HUES6 (cell line): ENCODE results near the gene PPP6R3.

Source experiments
- H3K27ac ChIP-seq: 2 replicates; pipeline ENCODE4 v1.7.0; 2013; ENCODE audit warnings: low read depth, mild to moderate bottlenecking, low read length, inconsistent platforms
- H3K27me3 ChIP-seq: 2 replicates; pipeline ENCODE4 v1.6.1; 2013; ENCODE audit warnings: low read length; ENCODE audit not compliant: control insufficient read depth, insufficient read depth
- H3K36me3 ChIP-seq: 2 replicates; pipeline ENCODE4 v1.6.1; 2013; ENCODE audit warnings: low read length; ENCODE audit not compliant: control insufficient read depth, insufficient read depth
- H3K4me1 ChIP-seq: 2 replicates; pipeline ENCODE4 v1.6.1; 2013; ENCODE audit warnings: low read length; ENCODE audit not compliant: control insufficient read depth, insufficient read depth
- H3K4me3 ChIP-seq: 2 replicates; pipeline ENCODE4 v1.5.1; 2013; ENCODE audit warnings: low read depth, low read length
- H3K9ac ChIP-seq: one replicate; pipeline ENCODE4 v1.6.1; 2013; ENCODE audit warnings: mild to moderate bottlenecking, low read length
- H3K9me3 ChIP-seq: 2 replicates; pipeline ENCODE4 v1.6.1; 2013; ENCODE audit warnings: low read depth, low read length; ENCODE audit not compliant: control insufficient read depth, insufficient read depth

PPP6R3 gene

DNA sequence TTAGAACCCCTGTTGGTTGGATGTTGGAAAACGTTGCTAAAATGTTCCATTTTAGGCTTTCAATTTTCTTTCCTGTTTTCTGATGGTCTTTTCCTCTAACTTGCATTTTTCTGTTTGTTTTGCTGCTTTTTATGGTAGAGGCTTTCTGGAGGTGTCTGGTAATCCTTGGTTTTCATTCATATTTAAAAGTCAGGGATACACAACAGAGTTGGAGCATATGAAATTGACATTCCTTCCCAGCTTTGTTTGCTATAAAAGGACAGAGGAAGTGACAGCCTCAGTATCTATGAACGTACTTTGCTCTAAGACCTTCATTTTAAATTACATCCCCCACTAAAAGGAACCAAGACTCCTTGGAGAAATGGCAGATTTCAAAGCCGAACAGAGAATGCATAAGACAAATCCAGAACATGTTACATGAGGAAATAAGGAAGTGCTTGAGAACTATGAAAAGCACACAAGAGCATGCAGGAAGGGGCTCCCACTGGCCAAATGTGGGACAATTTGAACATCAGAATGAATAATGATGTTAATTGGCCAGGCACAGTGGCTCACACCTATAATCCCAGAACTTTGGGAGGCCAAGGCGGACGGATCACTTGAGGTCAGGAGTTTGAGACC lies 56.7 kb downstream of the PPP6R3 start:
- no peaks in the 10 kb centered on the region for H3K4me1 ChIP-seq
- H3K27ac ChIP-seq, result no peak overlapping the region
- peaks cover 58% of the 10 kb centered on the region for H3K36me3 ChIP-seq
- no peaks in the 10 kb centered on the region for H3K27me3 ChIP-seq
- H3K4me3 ChIP-seq, result no peak overlapping the region
- no peak overlapping the region for H3K9ac ChIP-seq
- H3K9me3 ChIP-seq, result no peaks in the 10 kb centered on the region

DNA sequence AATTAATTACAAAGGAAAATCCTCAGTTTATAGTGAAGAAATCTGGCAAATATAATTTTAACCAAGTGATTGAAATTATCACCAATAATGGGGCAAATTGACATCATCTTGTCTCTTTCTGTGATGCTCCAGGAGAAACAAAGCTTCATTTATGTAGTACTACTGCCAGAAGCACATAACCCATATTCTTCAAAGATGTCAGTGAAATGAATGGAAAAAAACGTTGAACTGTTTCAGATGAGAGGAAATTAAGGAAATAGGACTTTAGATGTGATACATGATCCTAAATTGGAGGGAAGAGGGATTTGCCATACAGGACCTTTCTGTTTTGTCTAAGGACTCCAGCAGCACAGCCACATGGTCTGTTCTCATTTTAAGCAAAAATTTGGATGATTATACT lies 57.6 kb downstream of the PPP6R3 start:
- Histone ChIP-seq H3K36me3 (peaks cover 58% of the 10 kb centered on the region), H3K27me3 (no peaks in the 10 kb centered on the region), H3K27ac (no peak overlapping the region)

DNA sequence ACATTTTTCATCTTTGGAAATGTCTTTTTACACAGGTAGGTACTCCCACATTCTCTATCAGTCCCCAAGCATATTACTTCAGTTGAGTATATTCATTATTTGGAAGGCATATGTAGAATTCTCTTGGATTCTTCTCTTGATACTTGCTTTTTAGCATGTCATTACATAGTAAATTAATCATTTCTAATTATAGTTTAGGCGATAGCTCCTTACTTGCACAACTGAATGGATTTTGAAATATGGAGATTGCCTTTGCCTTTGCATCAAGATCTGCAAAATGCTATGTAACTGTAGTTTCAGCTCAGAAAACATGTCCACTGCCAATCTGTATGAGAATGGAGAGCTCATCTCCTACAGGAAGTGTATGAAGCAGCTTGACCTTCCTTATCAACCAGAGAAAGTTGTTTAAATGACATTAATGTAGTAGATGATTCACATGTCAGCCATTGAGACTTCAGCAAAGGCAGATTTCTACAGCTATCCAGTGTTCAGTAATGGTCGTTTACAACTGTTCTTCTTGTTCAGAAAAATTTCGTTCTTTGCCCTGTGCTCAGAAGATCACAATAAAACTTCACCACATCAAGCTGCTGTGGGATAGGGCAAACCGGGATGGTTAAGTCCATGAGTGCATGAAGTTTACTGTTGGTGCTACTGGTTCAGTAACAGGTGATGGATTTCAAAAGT lies 61.6 kb downstream of the PPP6R3 start:
- Histone ChIP-seq H3K9me3 (no peaks in the 10 kb centered on the region), H3K4me1 (peaks cover 2% of the 10 kb centered on the region; the same call in 1 of the 2 replicates), H3K36me3 (peaks cover 82% of the 10 kb centered on the region), H3K9ac (no peak overlapping the region), H3K27ac (no peak overlapping the region), H3K4me3 (no peak overlapping the region), H3K27me3 (no peaks in the 10 kb centered on the region)

More for the DNA sequence above, 57.6 kb downstream of the PPP6R3 start:
- no peak overlapping the region for H3K9ac ChIP-seq
- no peak overlapping the region for H3K4me3 ChIP-seq
- H3K9me3 ChIP-seq, result no peaks in the 10 kb centered on the region
- no peaks in the 10 kb centered on the region for H3K4me1 ChIP-seq

DNA sequence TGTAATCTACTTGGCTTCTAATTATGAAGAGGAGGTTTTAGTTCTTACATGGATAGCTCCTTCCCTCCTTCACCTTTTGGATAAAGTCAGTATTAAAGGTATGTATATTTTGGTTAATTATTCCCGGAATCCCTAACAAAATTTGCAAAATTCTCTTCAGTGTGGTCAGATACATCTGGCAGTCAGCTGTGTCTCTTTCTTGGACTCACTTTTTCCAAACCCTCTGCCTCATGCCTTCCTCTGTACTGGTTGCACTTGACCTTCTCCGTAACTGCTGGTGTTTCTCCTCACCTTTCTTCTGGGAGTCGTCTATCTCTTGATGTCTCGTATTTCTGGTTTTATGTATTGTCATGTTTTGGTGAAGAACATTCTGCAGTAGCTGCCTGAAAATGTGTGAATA lies 62.5 kb downstream of the PPP6R3 start:
- no peak overlapping the region for H3K4me3 ChIP-seq
- H3K36me3 ChIP-seq, result peaks cover 91% of the 10 kb centered on the region
- H3K4me1 ChIP-seq, result peaks cover 10% of the 10 kb centered on the region; the same call in 1 of the 2 replicates
- no peaks in the 10 kb centered on the region for H3K9me3 ChIP-seq
- H3K27me3 ChIP-seq, result no peaks in the 10 kb centered on the region
- H3K27ac ChIP-seq, result no peak overlapping the region
- H3K9ac ChIP-seq, result no peak overlapping the region

DNA sequence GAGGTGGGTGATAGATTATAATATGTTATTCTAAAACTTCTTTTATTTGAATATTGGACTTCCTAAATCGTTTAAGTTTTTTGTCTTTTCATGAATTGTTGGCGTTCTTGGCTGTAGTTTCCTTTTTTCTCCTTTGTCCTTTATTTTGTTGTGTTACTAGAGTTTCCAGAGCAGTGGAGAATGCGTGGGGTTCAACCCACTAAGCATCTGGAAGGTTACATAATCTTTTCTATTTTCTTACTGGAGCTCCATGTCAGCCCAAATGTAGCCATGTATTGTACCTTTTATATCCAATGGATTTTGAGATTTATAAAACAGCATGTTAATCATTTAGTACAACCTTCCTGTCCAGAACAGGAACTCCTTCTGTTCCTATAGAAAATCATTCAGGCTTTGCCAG lies 63.2 kb downstream of the PPP6R3 start:
- no peak overlapping the region for H3K4me3 ChIP-seq

DNA sequence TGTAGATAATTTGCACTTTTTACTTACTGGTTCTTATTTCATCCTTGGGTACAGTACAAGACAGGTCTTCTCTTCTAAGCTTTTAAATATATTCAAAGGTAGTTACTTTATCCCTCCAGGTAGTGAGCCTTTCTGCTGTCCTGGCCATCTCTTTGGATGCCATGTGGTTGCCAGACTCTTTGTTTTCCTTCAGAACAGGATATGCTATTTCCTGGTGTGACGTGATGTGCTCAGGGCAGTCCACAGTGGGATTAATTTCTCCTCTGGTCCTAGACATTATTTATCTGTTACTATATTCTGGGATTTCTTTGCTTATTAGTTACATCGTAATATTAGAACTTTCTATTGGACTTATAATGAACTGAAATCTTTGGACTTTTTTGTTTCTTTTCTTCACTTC lies 63.7 kb downstream of the PPP6R3 start:
- Histone ChIP-seq H3K4me3 (no peak overlapping the region), H3K36me3 (peaks cover 98% of the 10 kb centered on the region), H3K27ac (no peak overlapping the region), H3K4me1 (peaks cover 13% of the 10 kb centered on the region; the same call in 1 of the 2 replicates), H3K9ac (no peak overlapping the region), H3K9me3 (no peaks in the 10 kb centered on the region), H3K27me3 (no peaks in the 10 kb centered on the region)

More for the DNA sequence above, 63.2 kb downstream of the PPP6R3 start:
- no peak overlapping the region for H3K27ac ChIP-seq
- peaks cover 98% of the 10 kb centered on the region for H3K36me3 ChIP-seq
- peaks cover 11% of the 10 kb centered on the region; the same call in 1 of the 2 replicates for H3K4me1 ChIP-seq
- no peaks in the 10 kb centered on the region for H3K9me3 ChIP-seq
- no peak overlapping the region for H3K9ac ChIP-seq
- no peaks in the 10 kb centered on the region for H3K27me3 ChIP-seq

DNA sequence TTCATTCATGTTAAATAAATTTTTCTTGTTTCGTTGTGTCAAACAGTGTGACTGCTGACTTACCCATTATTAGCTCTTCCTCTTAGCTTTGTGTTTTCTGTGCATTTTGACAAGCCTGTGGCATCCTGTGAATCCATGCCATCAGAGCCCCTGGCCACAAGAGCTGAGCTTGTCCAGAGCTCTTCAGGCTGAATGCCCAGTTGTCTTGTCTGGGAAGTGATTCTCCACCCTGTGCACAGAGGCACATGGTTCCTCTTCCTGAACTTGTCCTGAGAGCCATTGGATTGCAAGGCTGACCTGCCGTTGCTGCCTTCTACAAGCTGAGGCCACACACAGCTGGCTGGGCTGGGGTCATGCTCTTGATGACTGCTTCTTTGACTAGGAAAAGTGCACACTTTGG lies 64.1 kb downstream of the PPP6R3 start:
- Histone ChIP-seq H3K4me1 (peaks cover 13% of the 10 kb centered on the region; the same call in 1 of the 2 replicates), H3K9me3 (no peaks in the 10 kb centered on the region), H3K27ac (no peak overlapping the region), H3K27me3 (no peaks in the 10 kb centered on the region), H3K9ac (no peak overlapping the region), H3K36me3 (peaks cover 93% of the 10 kb centered on the region), H3K4me3 (no peak overlapping the region)

DNA sequence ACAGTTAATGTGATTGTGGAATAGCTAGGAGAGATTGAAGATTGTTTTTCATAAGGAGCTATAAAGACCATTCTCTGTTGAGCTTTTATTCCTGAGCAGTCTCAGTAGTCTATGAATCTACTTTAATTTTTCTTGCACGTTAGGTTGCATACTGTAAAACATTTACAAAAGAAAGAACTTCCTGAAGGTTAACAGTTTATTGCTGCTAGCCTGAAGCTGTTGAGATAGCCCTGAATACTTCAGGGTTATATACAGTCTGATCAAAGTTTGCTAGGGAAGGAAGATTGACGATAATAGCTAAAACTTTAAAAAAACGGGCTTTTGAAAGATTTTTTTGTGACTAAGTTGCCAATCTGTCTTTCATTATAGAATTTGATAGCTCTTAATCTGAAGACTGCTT lies 64.8 kb downstream of the PPP6R3 start:
- Histone ChIP-seq H3K9me3 (no peaks in the 10 kb centered on the region), H3K9ac (no peak overlapping the region), H3K27me3 (no peaks in the 10 kb centered on the region), H3K36me3 (peaks cover 88% of the 10 kb centered on the region), H3K4me3 (no peak overlapping the region), H3K27ac (no peak overlapping the region), H3K4me1 (peaks cover 13% of the 10 kb centered on the region; the same call in 1 of the 2 replicates)

DNA sequence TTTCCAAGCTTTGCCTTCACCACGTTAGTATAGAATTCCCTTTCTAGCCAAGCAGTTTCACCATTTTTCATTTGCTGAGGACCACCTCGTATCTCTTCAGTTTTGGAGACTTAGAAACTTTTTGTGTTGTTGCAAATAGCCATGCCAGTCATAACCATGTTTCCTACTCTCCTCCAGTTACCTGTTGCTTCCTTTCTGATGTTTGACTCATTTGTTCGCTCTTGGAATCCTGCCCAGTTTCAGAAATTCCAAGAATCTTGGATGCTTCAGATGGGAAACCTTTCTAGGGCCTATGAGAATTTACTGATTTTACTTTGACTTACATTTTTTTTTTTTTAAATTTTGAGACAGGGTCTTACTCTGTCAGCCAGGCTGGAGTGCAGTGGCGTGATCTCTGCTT lies 65.4 kb downstream of the PPP6R3 start:
- Histone ChIP-seq H3K27me3 (no peaks in the 10 kb centered on the region), H3K4me3 (no peak overlapping the region), H3K9me3 (no peaks in the 10 kb centered on the region), H3K9ac (no peak overlapping the region), H3K36me3 (peaks cover 84% of the 10 kb centered on the region), H3K4me1 (peaks cover 13% of the 10 kb centered on the region; the same call in 1 of the 2 replicates), H3K27ac (no peak overlapping the region)

DNA sequence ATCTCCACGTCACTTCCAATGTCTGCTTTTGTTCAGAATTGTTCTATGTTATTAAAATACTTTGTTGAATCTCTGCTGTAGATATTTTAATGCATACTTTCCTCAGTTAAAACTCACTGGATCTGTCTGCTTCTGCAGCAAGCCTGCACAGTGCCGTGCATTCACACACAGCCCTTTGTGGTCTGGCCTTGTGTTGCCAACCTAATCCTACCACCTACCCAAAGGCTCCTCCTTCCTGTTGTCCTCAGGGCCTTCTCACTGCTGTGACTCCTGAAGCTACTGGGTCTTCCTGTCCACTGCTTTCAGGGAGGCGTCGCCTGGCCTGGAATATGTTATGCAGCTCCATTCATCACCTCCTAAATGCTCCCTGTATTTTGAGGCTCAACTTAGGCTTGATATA lies 67.0 kb downstream of the PPP6R3 start:
- Histone ChIP-seq H3K4me1 (peaks cover 21% of the 10 kb centered on the region; the same call in 1 of the 2 replicates), H3K9me3 (no peaks in the 10 kb centered on the region), H3K9ac (no peak overlapping the region), H3K27me3 (no peaks in the 10 kb centered on the region), H3K27ac (no peak overlapping the region), H3K36me3 (peaks cover 68% of the 10 kb centered on the region), H3K4me3 (no peak overlapping the region)

DNA sequence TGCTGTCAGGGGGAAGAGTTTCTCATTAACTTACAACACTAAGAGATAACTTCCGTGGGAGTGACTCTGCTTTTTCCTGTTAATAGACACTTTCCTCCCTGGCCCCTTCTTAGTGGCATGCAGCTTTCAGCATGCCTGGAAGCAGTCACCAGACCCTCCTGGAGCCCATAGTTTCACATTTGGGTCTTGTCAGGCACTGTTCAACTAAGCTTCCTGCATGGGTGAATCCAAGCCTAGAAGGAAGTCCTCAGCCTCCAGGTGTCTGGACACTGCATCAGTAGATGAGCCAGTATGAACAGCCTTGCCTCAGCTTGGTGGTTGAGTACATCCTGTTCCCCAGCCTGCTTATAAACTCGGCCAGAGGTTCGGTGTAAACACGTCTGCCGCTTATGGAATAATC lies 68.1 kb downstream of the PPP6R3 start:
- H3K36me3 ChIP-seq, result peaks cover 60% of the 10 kb centered on the region
- H3K27ac ChIP-seq, result no peak overlapping the region

More for the DNA sequence above, 68.1 kb downstream of the PPP6R3 start:
- no peak overlapping the region for H3K4me3 ChIP-seq
- H3K9me3 ChIP-seq, result no peaks in the 10 kb centered on the region
- no peak overlapping the region for H3K9ac ChIP-seq
- H3K4me1 ChIP-seq, result peaks cover 22% of the 10 kb centered on the region; the same call in 1 of the 2 replicates
- H3K27me3 ChIP-seq, result no peaks in the 10 kb centered on the region
